Body of pancreas (tissue), 4 donors: ENCODE results near the gene RNU5D-1.
"Not testable (repeated sequence)": the region's sequence is repeated elsewhere in the genome, so short reads cannot be mapped to it uniquely, and the experiment has no call there.

Source experiments
- CTCF ChIP-seq, 7 experiments: fragments of 450-650 bp in 4 of 7; fragments of 200-600 bp in 3 of 7; sonication (generic) in 3 of 7; IDR thresholded peaks; one replicate each; pipeline ENCODE4 v1.5.1; 2016 to 2019; ENCODE audit warnings: antibody characterized with exemption in 7 of 7
- POLR2A ChIP-seq, 3 donors: fragments of 450-650 bp; IDR thresholded peaks; one replicate each; pipeline ENCODE4 v1.6.1; 2016; ENCODE audit warnings: antibody characterized with exemption in 3 of 3, mild to moderate bottlenecking in 2 of 3

GRCh38 chr1:44738953-44739306 is 8.0 kb upstream of the RNU5D-1 start:
- TF ChIP-seq CTCF, POLR2A (IDR thresholded peaks at IDR 0.05): not testable (repeated sequence)
